Measurements from ENCODE around the gene ITGA8. TPM values are rescaled to one million over a fixed set of nuclear protein-coding genes. Genes with fewer than 3 reads are reported as not detected.

Gene ITGA8
- total RNA-seq, 1 donor: 2.5 TPM

- Histone ChIP-seq H3K27ac (ENCODE audit: low read depth, low read length) (no peak overlapping the region), H4K20me1 (ENCODE audit: insufficient read depth, low read length) (no peaks in the 10 kb centered on the region), H3K4me2 (ENCODE audit: insufficient read depth, low read length) (no peak overlapping the region), H3K4me1 (ENCODE audit: insufficient read depth, low read length) (no peaks in the 10 kb centered on the region), H3K27me3 (ENCODE audit: insufficient read depth, low read length) (peaks cover 4% of the 10 kb centered on the region), H2AFZ (ENCODE audit: low read length) (no peak overlapping the region), H3K4me3 (ENCODE audit: insufficient read depth, low read length) (no peak overlapping the region), H3K36me3 (ENCODE audit: insufficient read depth, low read length) (no peaks in the 10 kb centered on the region), H3K9me3 (ENCODE audit: low read depth, low read length) (no peaks in the 10 kb centered on the region), H3K79me2 (ENCODE audit: insufficient read depth, low read length) (no peaks in the 10 kb centered on the region)
- DNase-seq (ENCODE audit: insufficient read length, low spot score, missing footprints): no peak
- TF ChIP-seq CTCF (IDR thresholded peaks at IDR 0.05; ENCODE audit: extremely low read depth, low read depth, low read length): no peak
Observed at GRCh38 chr10:15737656-15738055, 17.9 kb upstream of the ITGA8 start.

GRCh38 chr10:15735763-15736162 lies 16.0 kb upstream of the ITGA8 start:
- Histone ChIP-seq H3K4me1 (ENCODE audit: insufficient read depth, low read length) (no peaks in the 10 kb centered on the region), H2AFZ (ENCODE audit: low read length) (no peak overlapping the region), H4K20me1 (ENCODE audit: insufficient read depth, low read length) (no peaks in the 10 kb centered on the region), H3K4me3 (ENCODE audit: insufficient read depth, low read length) (no peak overlapping the region), H3K79me2 (ENCODE audit: insufficient read depth, low read length) (no peaks in the 10 kb centered on the region), H3K4me2 (ENCODE audit: insufficient read depth, low read length) (no peak overlapping the region), H3K36me3 (ENCODE audit: insufficient read depth, low read length) (no peaks in the 10 kb centered on the region), H3K9me3 (ENCODE audit: low read depth, low read length) (no peaks in the 10 kb centered on the region), H3K27ac (ENCODE audit: low read depth, low read length) (no peak overlapping the region), H3K27me3 (ENCODE audit: insufficient read depth, low read length) (peaks cover 4% of the 10 kb centered on the region)
- DNase-seq (ENCODE audit: insufficient read length, low spot score, missing footprints): no peak
- no peak for TF ChIP-seq CTCF (IDR thresholded peaks at IDR 0.05; ENCODE audit: extremely low read depth, low read depth, low read length)

GRCh38 chr10:15730341-15730740 lies 10.6 kb upstream of the ITGA8 start:
- no peak overlapping the region for H3K4me3 ChIP-seq (ENCODE audit: insufficient read depth, low read length)
- no peaks in the 10 kb centered on the region for H3K4me1 ChIP-seq (ENCODE audit: insufficient read depth, low read length)
- no peaks in the 10 kb centered on the region for H3K79me2 ChIP-seq (ENCODE audit: insufficient read depth, low read length)
- H3K9me3 ChIP-seq (ENCODE audit: low read depth, low read length): peaks cover 2% of the 10 kb centered on the region
- no peak for DNase-seq (ENCODE audit: insufficient read length, low spot score, missing footprints)
- TF ChIP-seq CTCF (IDR thresholded peaks at IDR 0.05; ENCODE audit: extremely low read depth, low read depth, low read length): no peak
- no peak overlapping the region for H3K4me2 ChIP-seq (ENCODE audit: insufficient read depth, low read length)
- H3K36me3 ChIP-seq (ENCODE audit: insufficient read depth, low read length): no peaks in the 10 kb centered on the region
- peaks cover 3% of the 10 kb centered on the region for H3K27me3 ChIP-seq (ENCODE audit: insufficient read depth, low read length)
- no peak overlapping the region for H2AFZ ChIP-seq (ENCODE audit: low read length)
- no peaks in the 10 kb centered on the region for H4K20me1 ChIP-seq (ENCODE audit: insufficient read depth, low read length)
- H3K27ac ChIP-seq (ENCODE audit: low read depth, low read length): no peak overlapping the region

GRCh38 chr10:15729890-15730289 lies 10.2 kb upstream of the ITGA8 start:
- no peak for DNase-seq (ENCODE audit: insufficient read length, low spot score, missing footprints)
- H3K79me2 ChIP-seq (ENCODE audit: insufficient read depth, low read length): no peaks in the 10 kb centered on the region
- peaks cover 2% of the 10 kb centered on the region for H3K9me3 ChIP-seq (ENCODE audit: low read depth, low read length)
- no peaks in the 10 kb centered on the region for H3K4me1 ChIP-seq (ENCODE audit: insufficient read depth, low read length)
- H4K20me1 ChIP-seq (ENCODE audit: insufficient read depth, low read length): no peaks in the 10 kb centered on the region
- no peak overlapping the region for H3K4me3 ChIP-seq (ENCODE audit: insufficient read depth, low read length)
- TF ChIP-seq CTCF (IDR thresholded peaks at IDR 0.05; ENCODE audit: extremely low read depth, low read depth, low read length): no peak
- H3K27me3 ChIP-seq (ENCODE audit: insufficient read depth, low read length): no peaks in the 10 kb centered on the region
- H3K36me3 ChIP-seq (ENCODE audit: insufficient read depth, low read length): no peaks in the 10 kb centered on the region
- no peak overlapping the region for H2AFZ ChIP-seq (ENCODE audit: low read length)
- H3K4me2 ChIP-seq (ENCODE audit: insufficient read depth, low read length): no peak overlapping the region
- H3K27ac ChIP-seq (ENCODE audit: low read depth, low read length): no peak overlapping the region
